MM.1S (cell line): ENCODE results near the gene TSPYL1.

Source experiments
- DNase-seq: peaks from one replicate; pipeline ENCODE4 v3.0.0-alpha.2; 2015
- H2AFZ ChIP-seq: fragments of 300-600 bp; sonication (generic); 2 replicates; pipeline ENCODE4 v1.6.0; 2016; ENCODE audit warnings: antibody characterized with exemption, low read length
- H3F3A ChIP-seq: fragments of 300-600 bp; sonication (generic); 2 replicates; pipeline ENCODE4 v1.6.1; 2016; ENCODE audit warnings: mild to moderate bottlenecking, antibody characterized with exemption, low read length, moderate library complexity, mixed read lengths; ENCODE audit not compliant: insufficient read depth
- H3K27ac ChIP-seq: fragments of 300-600 bp; sonication (generic); 2 replicates; pipeline ENCODE4 v1.5.1; 2016; ENCODE audit warnings: mild to moderate bottlenecking, low read length
- H3K27me3 ChIP-seq: fragments of 300-600 bp; sonication (generic); replicated peaks from 2 replicates; pipeline ENCODE4 v1.6.0; 2016; ENCODE audit warnings: low read length; ENCODE audit not compliant: insufficient read depth
- H3K36me3 ChIP-seq: fragments of 300-600 bp; sonication (generic); replicated peaks from 2 replicates; pipeline ENCODE4 v1.6.1; 2016; ENCODE audit warnings: mild to moderate bottlenecking, low read length, mixed read lengths; ENCODE audit not compliant: insufficient read depth
- H3K4me1 ChIP-seq: fragments of 300-600 bp; sonication (generic); 2 replicates; pipeline ENCODE4 v1.6.1; 2016; ENCODE audit warnings: low read length, mixed read lengths
- H3K4me2 ChIP-seq: fragments of 300-600 bp; sonication (generic); 2 replicates; pipeline ENCODE4 v1.6.0; 2016; ENCODE audit warnings: low read depth, low read length
- H3K4me3 ChIP-seq: fragments of 300-600 bp; sonication (generic); 2 replicates; pipeline ENCODE4 v1.5.1; 2016; ENCODE audit warnings: low read length, mixed read lengths
- H3K79me2 ChIP-seq: fragments of 300-600 bp; sonication (generic); 2 replicates; pipeline ENCODE4 v1.6.1; 2016; ENCODE audit warnings: mixed run types, low read length, mixed read lengths
- H3K9ac ChIP-seq: fragments of 300-600 bp; sonication (generic); 2 replicates; pipeline ENCODE4 v1.6.1; 2016; ENCODE audit warnings: low read length, mixed read lengths
- H3K9me2 ChIP-seq: fragments of 300-600 bp; sonication (generic); replicated peaks from 2 replicates; pipeline ENCODE4 v1.6.1; 2016; ENCODE audit warnings: mild to moderate bottlenecking, low read length, mixed read lengths; ENCODE audit not compliant: insufficient read depth
- H3K9me3 ChIP-seq: fragments of 300-600 bp; sonication (generic); replicated peaks from 2 replicates; pipeline ENCODE4 v1.6.1; 2016; ENCODE audit warnings: mild to moderate bottlenecking, low read length, mixed read lengths; ENCODE audit not compliant: insufficient read depth
- H4K20me1 ChIP-seq: fragments of 300-600 bp; sonication (generic); 2 replicates; pipeline ENCODE4 v1.6.1; 2016; ENCODE audit warnings: mild to moderate bottlenecking, low read length, moderate library complexity, mixed read lengths; ENCODE audit not compliant: insufficient read depth
- EZH2 ChIP-seq: fragments of 300-600 bp; sonication (generic); optimal IDR thresholded peaks from 2 replicates; pipeline ENCODE3; 2017; ENCODE audit warnings: low read depth, mild to moderate bottlenecking, antibody characterized with exemption, low read length, mixed read lengths
- EZH2phosphoT487 ChIP-seq: fragments of 300-600 bp; sonication (generic); IDR thresholded peaks from 2 replicates; pipeline ENCODE4 v1.6.1; 2018; ENCODE audit warnings: antibody characterized with exemption, low read length
- TF ChIP-seq, protein P1 (sequence below): fragments of 300-600 bp; sonication (generic); IDR thresholded peaks from 2 replicates; pipeline ENCODE4 v1.5.1; 2016; ENCODE audit warnings: antibody characterized with exemption, low read length, mixed read lengths

The TSPYL1 gene

DNA sequence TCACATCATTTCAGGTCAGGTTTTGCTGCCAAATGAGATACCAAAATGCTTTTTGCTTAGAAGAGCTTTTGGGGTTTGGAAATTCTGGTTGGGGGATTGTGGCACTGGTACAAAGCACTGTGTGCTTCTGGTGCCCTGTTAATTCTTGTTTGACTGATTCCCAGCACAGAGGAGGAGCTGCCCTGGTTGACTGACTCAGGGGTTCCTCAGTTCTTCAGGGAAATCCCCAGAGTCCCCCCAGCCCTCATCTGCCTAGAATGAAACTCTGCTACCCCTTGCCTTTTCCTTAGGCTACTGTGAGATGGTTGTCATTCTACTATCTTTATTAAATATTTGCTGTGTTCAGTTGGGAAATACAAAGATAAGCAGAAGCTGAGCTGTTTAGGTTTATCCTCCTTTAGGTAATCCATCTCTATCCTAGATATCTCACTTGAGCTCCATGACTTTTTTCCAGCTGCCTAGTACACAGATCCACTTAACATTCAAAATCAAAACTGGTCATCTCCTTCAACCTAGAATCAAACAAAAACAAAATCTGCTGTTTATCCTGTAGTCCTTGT, 24.9 kb upstream of the TSPYL1 start:
- TF ChIP-seq EZH2phosphoT487 (no peak), EZH2 (no peak)
- TF ChIP-seq, protein P1, sequence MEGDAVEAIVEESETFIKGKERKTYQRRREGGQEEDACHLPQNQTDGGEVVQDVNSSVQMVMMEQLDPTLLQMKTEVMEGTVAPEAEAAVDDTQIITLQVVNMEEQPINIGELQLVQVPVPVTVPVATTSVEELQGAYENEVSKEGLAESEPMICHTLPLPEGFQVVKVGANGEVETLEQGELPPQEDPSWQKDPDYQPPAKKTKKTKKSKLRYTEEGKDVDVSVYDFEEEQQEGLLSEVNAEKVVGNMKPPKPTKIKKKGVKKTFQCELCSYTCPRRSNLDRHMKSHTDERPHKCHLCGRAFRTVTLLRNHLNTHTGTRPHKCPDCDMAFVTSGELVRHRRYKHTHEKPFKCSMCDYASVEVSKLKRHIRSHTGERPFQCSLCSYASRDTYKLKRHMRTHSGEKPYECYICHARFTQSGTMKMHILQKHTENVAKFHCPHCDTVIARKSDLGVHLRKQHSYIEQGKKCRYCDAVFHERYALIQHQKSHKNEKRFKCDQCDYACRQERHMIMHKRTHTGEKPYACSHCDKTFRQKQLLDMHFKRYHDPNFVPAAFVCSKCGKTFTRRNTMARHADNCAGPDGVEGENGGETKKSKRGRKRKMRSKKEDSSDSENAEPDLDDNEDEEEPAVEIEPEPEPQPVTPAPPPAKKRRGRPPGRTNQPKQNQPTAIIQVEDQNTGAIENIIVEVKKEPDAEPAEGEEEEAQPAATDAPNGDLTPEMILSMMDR, result no peak
- H3K4me2 ChIP-seq, result no peak overlapping the region

DNA sequence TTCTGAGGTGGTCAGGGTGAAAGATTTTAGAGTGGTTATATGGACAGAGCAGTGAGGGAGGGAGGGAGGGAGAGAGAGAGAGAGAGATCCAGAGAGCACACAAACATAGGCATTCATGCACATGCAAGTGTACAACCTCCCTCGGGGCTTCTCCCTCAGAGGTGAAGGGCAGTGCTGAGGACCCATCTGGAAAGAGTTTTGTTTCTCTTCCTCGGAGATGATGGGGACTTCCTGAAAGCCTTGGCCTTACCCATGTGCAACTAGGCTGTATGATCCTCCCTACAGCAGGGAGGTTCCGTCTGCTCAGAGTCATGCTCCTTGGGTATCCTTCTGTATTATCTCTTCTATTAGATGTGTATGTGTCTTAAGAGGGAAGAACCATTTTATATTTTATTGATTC, 21.4 kb upstream of the TSPYL1 start:
- no peak for DNase-seq
- H3K9me2 ChIP-seq, result no peaks in the 10 kb centered on the region
- no peak overlapping the region for H3K27ac ChIP-seq
- no peak overlapping the region for H2AFZ ChIP-seq
- H3K9me3 ChIP-seq, result no peaks in the 10 kb centered on the region
- H3K4me2 ChIP-seq, result no peak overlapping the region
- H3K4me1 ChIP-seq, result no peaks in the 10 kb centered on the region
- H3K9ac ChIP-seq, result no peak overlapping the region
- no peaks in the 10 kb centered on the region for H3K36me3 ChIP-seq
- no peaks in the 10 kb centered on the region for H3K79me2 ChIP-seq
- TF ChIP-seq EZH2phosphoT487 (no peak), EZH2 (no peak)
- TF ChIP-seq, protein P1, result no peak
- H3K4me3 ChIP-seq, result no peak overlapping the region
- H3K27me3 ChIP-seq, result no peaks in the 10 kb centered on the region
- H3F3A ChIP-seq, result no peaks in the 10 kb centered on the region
- H4K20me1 ChIP-seq, result no peaks in the 10 kb centered on the region

More for the DNA sequence above, 24.9 kb upstream of the TSPYL1 start:
- H3K9ac ChIP-seq, result no peak overlapping the region
- H3K9me2 ChIP-seq, result no peaks in the 10 kb centered on the region
- no peaks in the 10 kb centered on the region for H3F3A ChIP-seq
- H4K20me1 ChIP-seq, result no peaks in the 10 kb centered on the region
- H2AFZ ChIP-seq, result no peak overlapping the region
- no peak for DNase-seq
- no peaks in the 10 kb centered on the region for H3K79me2 ChIP-seq
- no peaks in the 10 kb centered on the region for H3K27me3 ChIP-seq
- no peaks in the 10 kb centered on the region for H3K36me3 ChIP-seq
- H3K4me1 ChIP-seq, result no peaks in the 10 kb centered on the region
- H3K9me3 ChIP-seq, result no peaks in the 10 kb centered on the region
- H3K27ac ChIP-seq, result no peak overlapping the region
- H3K4me3 ChIP-seq, result no peak overlapping the region

GRCh38 chr6:116300566-116300965, 20.8 kb upstream of the TSPYL1 start:
- DNase-seq, result no peak
- Histone ChIP-seq H3K27me3 (no peaks in the 10 kb centered on the region), H3K79me2 (no peaks in the 10 kb centered on the region), H3K4me1 (no peaks in the 10 kb centered on the region), H3K9me3 (no peaks in the 10 kb centered on the region), H4K20me1 (no peaks in the 10 kb centered on the region), H3K9ac (no peak overlapping the region), H3K9me2 (no peaks in the 10 kb centered on the region), H2AFZ (no peak overlapping the region), H3K4me3 (no peak overlapping the region), H3K27ac (no peak overlapping the region), H3F3A (no peaks in the 10 kb centered on the region), H3K4me2 (no peak overlapping the region), H3K36me3 (no peaks in the 10 kb centered on the region)
- TF ChIP-seq, protein P1, result no peak
- no peak for TF ChIP-seq EZH2phosphoT487
- no peak for TF ChIP-seq EZH2
